ENCODE data around the gene STIM1.

- TF ChIP-seq CTCF (IDR thresholded peaks at IDR 0.05): no peak
- no peak for TF ChIP-seq POLR2A (IDR thresholded peaks at IDR 0.05)
Observed at GRCh38 chr11:3957437-3957836, 102.0 kb downstream of the STIM1 start.
